AG04450 (cell line): ENCODE measurements around the gene TCN2. TPM values are rescaled to one million over a fixed set of nuclear protein-coding genes. Genes with fewer than 3 reads are reported as not detected.

Experiments
- CTCF ChIA-PET: fragments of 300-600, 350-600 bp; formaldehyde crosslinking; extraction: SDS; loops from one replicate; lab custom pipeline; 2022; ENCODE audit warnings: antibody characterized with exemption, inconsistent platforms; lab: Charles Lee
- POLR2A ChIA-PET: fragments of 350-600 bp; formaldehyde crosslinking; extraction: SDS; loops from one replicate; lab custom pipeline; 2021; ENCODE audit warnings: antibody characterized with exemption, inconsistent platforms; lab: Yijun Ruan, JAX
- DNase-seq: peaks from one replicate; pipeline ENCODE4 v3.0.0-alpha.2; 2011; ENCODE audit warnings: low read depth, low spot score
- H3K27ac ChIP-seq: one replicate; pipeline ENCODE4 v1.5.1; 2012; ENCODE audit warnings: low read depth, low read length, control low read depth
- H3K27me3 ChIP-seq: one replicate; pipeline ENCODE4 v1.6.0; 2012; ENCODE audit warnings: low read length; ENCODE audit not compliant: control insufficient read depth, insufficient read depth
- H3K4me3 ChIP-seq: 2 replicates; pipeline ENCODE4 v1.5.1; 2011; ENCODE audit warnings: mild to moderate bottlenecking, low read depth, low read length, control low read depth
- H3K9me3 ChIP-seq: 2 replicates; pipeline ENCODE4 v1.5.1; 2012; ENCODE audit warnings: low read length; ENCODE audit not compliant: control insufficient read depth, insufficient read depth
- polyA plus RNA-seq: library from polyadenylated mRNA; depleted of rRNA; stranded (reverse); fragments of >200 nt; gene quantifications from 2 replicates; pipeline ENCODE4 v1.2.3, GENCODE V29; 2011
- TF ChIP-seq, protein P1 (sequence below): IDR thresholded peaks from 2 replicates; pipeline ENCODE4 v1.5.1; 2011; ENCODE audit warnings: low read depth, low read length, control low read depth, inconsistent platforms

TCN2 gene
- polyA plus RNA-seq, 1 experiment = 6.6 TPM

GRCh38 chr22:30636226-30637077, 29.5 kb downstream of the TCN2 start:
- no peak overlapping the region for H3K27ac ChIP-seq
- no peaks in the 10 kb centered on the region; the same call in 1 of the 2 replicates for H3K9me3 ChIP-seq
- DNase-seq = no peak
- POLR2A ChIA-PET = interaction anchor here (0.5 to 2.6 kb wide), 4 partner anchors 14 to 925 kb away, joined by 3 to 16 read pairs (median 8); partner anchors contain the start of gene DUSP18
- peak overlapping the region; percentile 72 for H3K4me3 ChIP-seq
- H3K27me3 ChIP-seq = no peaks in the 10 kb centered on the region
- TF ChIP-seq, protein P1, sequence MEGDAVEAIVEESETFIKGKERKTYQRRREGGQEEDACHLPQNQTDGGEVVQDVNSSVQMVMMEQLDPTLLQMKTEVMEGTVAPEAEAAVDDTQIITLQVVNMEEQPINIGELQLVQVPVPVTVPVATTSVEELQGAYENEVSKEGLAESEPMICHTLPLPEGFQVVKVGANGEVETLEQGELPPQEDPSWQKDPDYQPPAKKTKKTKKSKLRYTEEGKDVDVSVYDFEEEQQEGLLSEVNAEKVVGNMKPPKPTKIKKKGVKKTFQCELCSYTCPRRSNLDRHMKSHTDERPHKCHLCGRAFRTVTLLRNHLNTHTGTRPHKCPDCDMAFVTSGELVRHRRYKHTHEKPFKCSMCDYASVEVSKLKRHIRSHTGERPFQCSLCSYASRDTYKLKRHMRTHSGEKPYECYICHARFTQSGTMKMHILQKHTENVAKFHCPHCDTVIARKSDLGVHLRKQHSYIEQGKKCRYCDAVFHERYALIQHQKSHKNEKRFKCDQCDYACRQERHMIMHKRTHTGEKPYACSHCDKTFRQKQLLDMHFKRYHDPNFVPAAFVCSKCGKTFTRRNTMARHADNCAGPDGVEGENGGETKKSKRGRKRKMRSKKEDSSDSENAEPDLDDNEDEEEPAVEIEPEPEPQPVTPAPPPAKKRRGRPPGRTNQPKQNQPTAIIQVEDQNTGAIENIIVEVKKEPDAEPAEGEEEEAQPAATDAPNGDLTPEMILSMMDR = 0 out of 2 replicates have a peak, but pooled peaks have one; percentile 16
- CTCF ChIA-PET = interaction anchor here (0.7 to 4.2 kb wide), 5 partner anchors 17 to 284 kb away, joined by 3 to 199 read pairs (median 11); no protein-coding TSS in a partner anchor

DNA sequence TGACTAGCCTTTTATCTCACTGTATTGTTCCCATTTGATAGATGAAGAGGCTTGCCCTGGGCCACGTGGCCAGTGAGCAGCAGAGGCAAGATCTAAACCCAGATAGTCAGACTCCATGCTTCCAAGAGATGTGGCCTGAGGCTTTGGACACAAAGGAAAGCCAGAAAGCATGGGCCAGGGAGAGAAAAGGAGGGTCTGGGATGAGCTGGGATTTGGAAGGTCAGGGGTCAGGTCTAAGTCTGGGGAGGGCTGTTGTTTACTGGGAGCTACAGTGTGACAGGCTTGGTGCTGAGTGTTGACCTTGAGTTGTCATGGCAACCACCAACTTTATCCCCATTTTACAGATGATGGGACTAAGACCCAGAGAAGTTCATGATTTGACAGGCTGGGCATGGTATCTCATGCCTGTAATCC, 30.7 kb downstream of the TCN2 start:
- POLR2A ChIA-PET = no interaction called here
- peak overlapping the region; percentile 5; the same call in 1 of the 2 replicates for H3K4me3 ChIP-seq

DNA sequence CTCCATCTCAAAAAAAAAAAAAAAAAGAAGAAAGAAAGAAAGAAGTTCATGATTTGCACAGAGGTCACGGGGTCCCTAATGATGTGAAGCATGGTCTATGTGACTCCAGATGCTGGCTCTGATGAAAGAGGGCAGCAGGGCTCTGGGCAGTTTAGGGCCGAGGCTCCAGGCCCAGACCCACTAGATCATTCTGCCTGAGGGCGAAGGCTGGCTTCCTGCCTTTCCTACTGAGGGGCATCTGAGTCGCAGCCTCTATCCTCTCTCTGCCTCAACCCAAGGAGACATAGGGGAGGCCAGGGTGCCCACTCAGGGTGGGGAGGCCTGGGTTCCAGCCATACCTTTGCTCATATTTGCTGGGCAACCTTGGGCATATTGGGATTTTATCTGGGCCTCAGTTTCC, 33.4 kb downstream of the TCN2 start:
- ChIA-PET POLR2A (no interaction called here), CTCF (no interaction called here)
- TF ChIP-seq, protein P1 = no peak
- Histone ChIP-seq H3K27me3 (no peaks in the 10 kb centered on the region), H3K4me3 (no peak overlapping the region), H3K27ac (no peak overlapping the region), H3K9me3 (no peaks in the 10 kb centered on the region; the same call in 1 of the 2 replicates)
- DNase-seq = no peak

More for the DNA sequence above, 30.7 kb downstream of the TCN2 start:
- Histone ChIP-seq H3K27me3 (no peaks in the 10 kb centered on the region), H3K27ac (no peak overlapping the region), H3K9me3 (no peaks in the 10 kb centered on the region; the same call in 1 of the 2 replicates)
- no peak for DNase-seq
- CTCF ChIA-PET = interaction anchor here (1.1 to 1.6 kb wide), 2 partner anchors 117 to 282 kb away, joined by 3 to 4 read pairs; no protein-coding TSS in a partner anchor
- TF ChIP-seq, protein P1 = no peak

DNA sequence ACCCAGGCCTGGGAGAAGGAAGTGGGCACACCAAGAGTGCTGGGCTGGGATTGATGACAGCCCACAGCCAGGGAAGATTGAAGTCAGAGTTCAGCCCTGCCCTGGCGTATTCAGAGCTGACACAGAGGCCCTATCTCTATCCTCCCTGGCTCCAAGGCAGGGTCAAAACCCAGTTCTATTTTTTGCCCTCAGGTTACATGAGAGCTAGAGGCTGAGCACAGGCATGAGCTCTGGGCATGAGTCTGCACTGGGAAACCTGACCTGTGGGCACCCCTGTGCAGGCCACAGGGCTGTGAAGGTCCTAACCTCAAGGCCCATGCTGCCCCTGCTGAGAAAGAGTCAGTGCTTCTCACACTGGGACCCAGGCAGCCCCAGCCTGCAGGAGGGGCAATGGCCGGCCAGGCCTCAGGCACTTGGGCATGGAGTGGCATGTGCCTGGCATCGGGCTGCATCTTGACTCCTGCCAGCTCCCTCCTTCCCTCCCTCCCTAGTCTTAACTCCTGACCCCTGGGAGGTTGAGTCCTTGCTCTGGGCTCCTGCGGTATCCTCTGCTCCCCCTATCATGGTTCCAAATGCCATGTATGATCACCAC, 34.0 kb downstream of the TCN2 start:
- Histone ChIP-seq H3K4me3 (no peak overlapping the region), H3K9me3 (no peaks in the 10 kb centered on the region; the same call in 1 of the 2 replicates), H3K27me3 (no peaks in the 10 kb centered on the region), H3K27ac (no peak overlapping the region)
- CTCF ChIA-PET = interaction anchor here (1.1 kb wide), 1 partner anchor 114 kb away, joined by 3 read pairs; no protein-coding TSS in a partner anchor
- TF ChIP-seq, protein P1 = no peak
- POLR2A ChIA-PET = no interaction called here
- no peak for DNase-seq
